ENCODE results near the gene BCL7C. TPM values are rescaled to one million over a fixed set of nuclear protein-coding genes. Genes with fewer than 3 reads are reported as not detected.

Gene BCL7C
- total and polyA plus RNA-seq, 2 of the 13 experiments (the other 11 are each of a cell fraction or from before 2014, with no cell fraction given) = 17.7 to 33.8 TPM

- TF ChIP-seq ZBTB10 (CRISPR knock-in tag; IDR thresholded peaks at IDR 0.05; ENCODE audit: borderline replicate concordance) (no peak; the same call in 1 of the 2 replicates), TCF7 (IDR thresholded peaks at IDR 0.05; ENCODE audit: low read depth) (no peak), ZNF724P (CRISPR knock-in tag; IDR thresholded peaks at IDR 0.05; ENCODE audit: borderline replicate concordance) (peak; percentile 65; the same call in 1 of the 2 replicates), FIP1L1 (IDR thresholded peaks at IDR 0.05; ENCODE audit: borderline replicate concordance, insufficient read depth, low read depth, low read length) (no peak; the same call in 1 of the 2 replicates), ERF (CRISPR knock-in tag; IDR thresholded peaks at IDR 0.05) (peak; percentile 99), ZBED4 (CRISPR knock-in tag; IDR thresholded peaks at IDR 0.05; ENCODE audit: borderline replicate concordance) (peak; percentile 86; the same call in 1 of the 2 replicates), ZNF775 (CRISPR knock-in tag; IDR thresholded peaks at IDR 0.05; ENCODE audit: borderline replicate concordance) (peak; percentile 46; the same call in 1 of the 2 replicates), ZNF761 (CRISPR knock-in tag; conservative IDR thresholded peaks at IDR 0.05) (peak; percentile 63; the same call in 1 of the 2 replicates), ZNF326 (CRISPR knock-in tag; IDR thresholded peaks at IDR 0.05; ENCODE audit: borderline replicate concordance) (no peak), ZNF232 (CRISPR knock-in tag; IDR thresholded peaks at IDR 0.05; ENCODE audit: borderline replicate concordance) (peak; percentile 97), SMARCC2 (IDR thresholded peaks at IDR 0.05) (no peak), ZNF124 (CRISPR knock-in tag; IDR thresholded peaks at IDR 0.05) (peak; percentile 98), MTA3 (CRISPR knock-in tag; IDR thresholded peaks at IDR 0.05) (no peak), KDM5B (CRISPR knock-in tag; IDR thresholded peaks at IDR 0.05; ENCODE audit: borderline replicate concordance) (peak; percentile 97), KLF6 (CRISPR knock-in tag; IDR thresholded peaks at IDR 0.05) (peak; percentile 98), ZNF672 (CRISPR knock-in tag; IDR thresholded peaks at IDR 0.05) (peak; percentile 82; the same call in 1 of the 2 replicates), IRX3 (CRISPR knock-in tag; IDR thresholded peaks at IDR 0.05; ENCODE audit: borderline replicate concordance, low read depth) (peak; percentile 94), ZNF782 (CRISPR knock-in tag; IDR thresholded peaks at IDR 0.05; ENCODE audit: borderline replicate concordance) (peak; percentile 67), TOE1 (CRISPR knock-in tag; IDR thresholded peaks at IDR 0.05) (no peak; the same call in 1 of the 2 replicates), ZNF614 (CRISPR knock-in tag; IDR thresholded peaks at IDR 0.05; ENCODE audit: borderline replicate concordance) (peak; percentile 97), ZNF329 (CRISPR knock-in tag; IDR thresholded peaks at IDR 0.05; ENCODE audit: low read depth) (no peak; the same call in none of the 2 replicates), ZNF891 (CRISPR knock-in tag; IDR thresholded peaks at IDR 0.05) (peak; percentile 99), JUND (CRISPR knock-in tag; IDR thresholded peaks at IDR 0.05) (0 out of 2 replicates have a peak, but pooled peaks have one; percentile 56), XRCC5 (optimal IDR thresholded peaks at IDR 0.05; ENCODE audit: low read length) (peak; percentile 93)
Observed at GRCh38 chr16:30874821-30875717, 18.8 kb downstream of the BCL7C start (continued).

Measured in HepG2 (cell line).